Activated naive CD8-positive, alpha-beta T cell (primary cell): ENCODE data around the gene EIF3I.
A peak's percentile ranks its signal among the peaks of the same experiment; 100 is the strongest.
"Not testable (repeated sequence)": the region's sequence is repeated elsewhere in the genome, so short reads cannot be mapped to it uniquely, and the experiment has no call there.

Experiments
- H3K27ac Mint-ChIP-seq: one replicate; pipeline ENCODE4 v1.8.0; 2021; ENCODE audit warnings: mixed read lengths
- H3K27me3 Mint-ChIP-seq: one replicate; pipeline ENCODE4 v1.8.0; 2021; ENCODE audit warnings: mixed read lengths
- H3K36me3 Mint-ChIP-seq: one replicate; pipeline ENCODE4 v1.8.0; 2021; ENCODE audit warnings: mixed read lengths
- H3K4me1 Mint-ChIP-seq: one replicate; pipeline ENCODE4 v1.8.0; 2021; ENCODE audit warnings: low read depth, mixed read lengths
- H3K4me3 Mint-ChIP-seq: one replicate; pipeline ENCODE4 v1.8.0; 2021; ENCODE audit warnings: mild to moderate bottlenecking, mixed read lengths
- H3K9me3 Mint-ChIP-seq: one replicate; pipeline ENCODE4 v1.8.0; 2021; ENCODE audit warnings: low read depth, mixed read lengths

Gene EIF3I

GRCh38 chr1:32256473-32257226, 34.4 kb downstream of the EIF3I start:
- Mint-ChIP-seq H3K4me1 (peaks cover 62% of the 10 kb centered on the region), H3K4me3 (peak overlapping the region; percentile 84), H3K9me3 (no peaks in the 10 kb centered on the region), H3K27me3 (no peaks in the 10 kb centered on the region), H3K36me3 (peaks cover 7% of the 10 kb centered on the region), H3K27ac (peak overlapping the region; percentile 94)

DNA sequence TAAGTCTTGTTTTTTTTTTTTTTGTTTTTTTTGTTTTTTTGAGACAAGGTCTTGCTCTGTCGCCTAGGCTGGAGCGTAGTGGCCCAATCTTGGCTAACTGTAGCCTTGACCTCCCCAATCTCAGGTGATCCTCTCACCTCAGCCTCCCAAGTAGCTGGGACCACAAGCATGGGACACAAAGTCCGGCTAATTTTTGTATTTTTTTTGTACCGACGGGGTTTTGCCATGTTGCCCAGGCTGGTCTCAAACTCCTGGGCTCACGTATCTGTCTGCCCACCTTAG, 35.0 kb downstream of the EIF3I start:
- peak overlapping the region; percentile 84 for H3K4me3 Mint-ChIP-seq

GRCh38 chr1:32263236-32263593, 41.0 kb downstream of the EIF3I start:
- H3K27me3 Mint-ChIP-seq, H3K4me3 Mint-ChIP-seq, H3K36me3 Mint-ChIP-seq, H3K9me3 Mint-ChIP-seq: not testable (repeated sequence)
- Mint-ChIP-seq H3K4me1 (peaks cover 54% of the 10 kb centered on the region), H3K27ac (peak overlapping the region; percentile 91)

More for the DNA sequence above, 35.0 kb downstream of the EIF3I start:
- peak overlapping the region; percentile 94 for H3K27ac Mint-ChIP-seq
- H3K36me3 Mint-ChIP-seq = peaks cover 5% of the 10 kb centered on the region
- H3K4me1 Mint-ChIP-seq = peaks cover 58% of the 10 kb centered on the region
- H3K27me3 Mint-ChIP-seq = no peaks in the 10 kb centered on the region
- H3K9me3 Mint-ChIP-seq = no peaks in the 10 kb centered on the region

GRCh38 chr1:32263744-32264143, 41.5 kb downstream of the EIF3I start:
- H3K36me3 Mint-ChIP-seq = peaks cover 8% of the 10 kb centered on the region
- peak overlapping the region; percentile 67 for H3K4me3 Mint-ChIP-seq
- H3K4me1 Mint-ChIP-seq = peaks cover 53% of the 10 kb centered on the region
- peak overlapping the region; percentile 91 for H3K27ac Mint-ChIP-seq
- no peaks in the 10 kb centered on the region for H3K27me3 Mint-ChIP-seq
- H3K9me3 Mint-ChIP-seq = no peaks in the 10 kb centered on the region

GRCh38 chr1:32265846-32266245, 43.6 kb downstream of the EIF3I start:
- no peaks in the 10 kb centered on the region for H3K9me3 Mint-ChIP-seq
- H3K36me3 Mint-ChIP-seq = peaks cover 5% of the 10 kb centered on the region
- H3K4me1 Mint-ChIP-seq = peaks cover 49% of the 10 kb centered on the region
- peak overlapping the region; percentile 91 for H3K27ac Mint-ChIP-seq
- peak overlapping the region; percentile 56 for H3K4me3 Mint-ChIP-seq
- no peaks in the 10 kb centered on the region for H3K27me3 Mint-ChIP-seq

DNA sequence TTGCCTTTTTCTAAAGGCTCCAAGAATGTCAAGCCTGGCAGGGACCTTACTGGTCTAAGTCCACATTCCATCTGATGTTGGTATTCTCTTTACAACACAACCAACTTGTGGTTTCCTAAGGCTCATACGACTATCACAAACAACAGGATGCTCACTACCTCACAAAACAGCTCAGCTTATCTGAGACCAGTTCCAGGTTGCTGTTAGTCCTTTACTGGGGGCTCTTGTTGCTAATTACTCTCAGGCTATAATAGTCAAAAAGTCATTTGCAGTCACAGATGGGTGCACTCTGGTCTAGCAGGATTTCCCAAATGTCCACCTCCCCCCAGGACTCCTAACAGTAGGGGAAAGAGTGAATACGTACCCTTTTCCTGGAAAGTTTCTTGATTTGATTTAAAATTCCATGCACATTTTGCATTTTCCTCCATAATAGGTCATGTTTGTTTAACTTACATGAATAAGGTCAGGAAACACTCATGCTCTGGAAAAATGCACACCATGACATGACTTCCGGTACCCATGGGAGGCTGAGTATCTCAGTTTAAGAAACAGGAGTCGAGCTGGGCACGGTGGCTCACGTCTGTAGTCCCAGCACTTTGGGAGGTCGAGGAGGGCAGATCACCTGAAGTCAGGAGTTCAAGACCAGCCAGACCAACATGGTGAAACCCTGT, 44.8 kb downstream of the EIF3I start:
- peak overlapping the region; percentile 81 for H3K4me3 Mint-ChIP-seq
- no peaks in the 10 kb centered on the region for H3K9me3 Mint-ChIP-seq
- H3K4me1 Mint-ChIP-seq = peaks cover 61% of the 10 kb centered on the region
- no peaks in the 10 kb centered on the region for H3K27me3 Mint-ChIP-seq
- peaks cover 5% of the 10 kb centered on the region for H3K36me3 Mint-ChIP-seq
- peak overlapping the region; percentile 99 for H3K27ac Mint-ChIP-seq

DNA sequence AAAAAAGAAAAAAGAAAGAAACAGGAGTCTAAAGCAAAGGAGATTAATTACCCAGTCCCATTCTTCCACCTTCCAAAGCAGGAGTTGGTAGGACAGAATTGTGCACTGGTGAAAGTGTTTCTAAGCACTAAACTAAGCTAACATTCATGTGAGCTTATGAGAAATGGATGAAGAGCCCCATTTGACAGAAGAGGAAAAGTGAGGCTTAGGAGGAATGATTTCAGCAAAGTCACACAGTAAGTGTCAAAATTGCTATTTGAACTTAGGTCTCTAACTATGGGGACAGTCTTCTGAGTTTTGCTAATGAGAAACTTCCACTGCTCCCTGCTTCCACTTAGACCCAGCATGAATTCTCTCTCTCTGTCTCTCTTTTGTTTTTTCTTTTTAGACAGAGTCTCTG, 47.5 kb downstream of the EIF3I start:
- H3K4me1 Mint-ChIP-seq = peaks cover 68% of the 10 kb centered on the region
- no peaks in the 10 kb centered on the region for H3K9me3 Mint-ChIP-seq
- H3K36me3 Mint-ChIP-seq = peaks cover 2% of the 10 kb centered on the region
- no peak overlapping the region for H3K4me3 Mint-ChIP-seq
- H3K27ac Mint-ChIP-seq = peak overlapping the region; percentile 81
- H3K27me3 Mint-ChIP-seq = no peaks in the 10 kb centered on the region

GRCh38 chr1:32272557-32273390, 50.6 kb downstream of the EIF3I start:
- Mint-ChIP-seq H3K36me3 (no peaks in the 10 kb centered on the region), H3K4me1 (peaks cover 64% of the 10 kb centered on the region), H3K27ac (peak overlapping the region; percentile 94), H3K4me3 (peak overlapping the region; percentile 75), H3K9me3 (no peaks in the 10 kb centered on the region), H3K27me3 (no peaks in the 10 kb centered on the region)

DNA sequence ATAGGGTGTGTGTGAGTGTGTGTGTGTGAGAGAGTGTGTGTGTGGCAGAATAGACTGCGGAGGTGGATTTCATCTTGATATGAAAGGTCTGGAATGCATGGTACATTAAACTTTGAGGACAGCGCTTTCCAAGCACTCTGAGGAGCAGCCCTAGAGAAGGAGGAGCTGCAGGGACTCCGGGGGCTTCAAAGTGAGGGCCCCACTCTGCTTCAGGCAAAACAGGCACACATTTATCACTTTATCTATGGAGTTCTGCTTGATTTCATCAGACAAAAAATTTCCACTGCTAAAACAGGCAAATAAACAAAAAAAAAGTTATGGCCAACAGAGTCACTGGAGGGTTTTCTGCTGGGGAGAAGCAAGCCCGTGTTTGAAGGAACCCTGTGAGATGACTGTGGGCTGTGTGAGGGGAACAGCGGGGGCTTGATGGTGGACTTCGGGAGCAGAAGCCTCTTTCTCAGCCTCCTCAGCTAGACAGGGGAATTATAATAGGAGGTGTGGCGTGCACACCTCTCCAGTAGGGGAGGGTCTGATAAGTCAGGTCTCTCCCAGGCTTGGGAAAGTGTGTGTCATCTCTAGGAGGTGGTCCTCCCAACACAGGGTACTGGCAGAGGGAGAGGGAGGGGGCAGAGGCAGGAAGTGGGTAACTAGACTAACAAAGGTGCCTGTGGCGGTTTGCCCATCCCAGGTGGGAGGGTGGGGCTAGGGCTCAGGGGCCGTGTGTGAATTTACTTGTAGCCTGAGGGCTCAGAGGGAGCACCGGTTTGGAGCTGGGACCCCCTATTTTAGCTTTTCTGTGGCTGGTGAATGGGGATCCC, 51.4 kb downstream of the EIF3I start:
- Mint-ChIP-seq H3K27ac (peak overlapping the region; percentile 94), H3K4me1 (peaks cover 68% of the 10 kb centered on the region), H3K4me3 (peak overlapping the region; percentile 75), H3K27me3 (no peaks in the 10 kb centered on the region), H3K9me3 (no peaks in the 10 kb centered on the region), H3K36me3 (no peaks in the 10 kb centered on the region)

DNA sequence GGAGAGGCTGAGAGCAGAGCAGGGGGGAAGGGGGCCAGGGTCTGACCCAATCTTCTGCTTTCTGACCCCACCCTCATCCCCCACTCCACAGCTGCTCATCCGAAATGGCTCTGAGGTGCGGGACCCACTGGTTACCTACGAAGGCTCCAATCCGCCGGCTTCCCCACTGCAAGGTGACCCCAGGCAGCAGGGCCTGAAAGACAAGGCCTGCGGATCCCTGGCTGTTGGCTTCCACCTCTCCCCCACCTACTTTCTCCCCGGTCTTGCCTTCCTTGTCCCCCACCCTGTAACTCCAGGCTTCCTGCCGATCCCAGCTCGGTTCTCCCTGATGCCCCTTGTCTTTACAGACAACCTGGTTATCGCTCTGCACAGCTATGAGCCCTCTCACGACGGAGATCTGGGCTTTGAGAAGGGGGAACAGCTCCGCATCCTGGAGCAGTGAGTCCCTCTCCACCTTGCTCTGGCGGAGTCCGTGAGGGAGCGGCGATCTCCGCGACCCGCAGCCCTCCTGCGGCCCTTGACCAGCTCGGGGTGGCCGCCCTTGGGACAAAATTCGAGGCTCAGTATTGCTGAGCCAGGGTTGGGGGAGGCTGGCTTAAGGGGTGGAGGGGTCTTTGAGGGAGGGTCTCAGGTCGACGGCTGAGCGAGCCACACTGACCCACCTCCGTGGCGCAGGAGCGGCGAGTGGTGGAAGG, 52.6 kb downstream of the EIF3I start:
- Mint-ChIP-seq H3K9me3 (no peaks in the 10 kb centered on the region), H3K4me1 (peaks cover 71% of the 10 kb centered on the region), H3K27me3 (no peaks in the 10 kb centered on the region), H3K36me3 (no peaks in the 10 kb centered on the region), H3K4me3 (peak overlapping the region; percentile 75), H3K27ac (peak overlapping the region; percentile 94)

DNA sequence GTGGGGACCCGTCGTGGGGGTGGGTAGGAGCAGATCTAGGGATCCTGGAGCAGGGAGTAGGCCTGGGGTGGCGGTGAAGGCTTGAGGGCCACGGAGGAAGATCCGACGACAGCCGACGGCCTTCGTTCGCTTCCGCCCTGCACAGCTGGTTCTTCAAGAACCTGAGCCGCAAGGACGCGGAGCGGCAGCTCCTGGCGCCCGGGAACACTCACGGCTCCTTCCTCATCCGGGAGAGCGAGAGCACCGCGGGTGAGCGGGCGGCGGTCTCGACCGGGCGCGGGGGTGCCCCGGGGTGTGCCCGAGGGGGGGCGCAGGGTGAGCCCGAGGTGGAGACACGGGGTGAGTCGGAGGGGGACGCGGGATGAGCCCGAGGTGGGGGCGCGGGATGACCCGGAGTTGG, 53.2 kb downstream of the EIF3I start:
- H3K27ac Mint-ChIP-seq = peak overlapping the region; percentile 94

GRCh38 chr1:32276032-32276782, 54.0 kb downstream of the EIF3I start:
- H3K27ac Mint-ChIP-seq = peak overlapping the region; percentile 64
- H3K4me3 Mint-ChIP-seq = no peak overlapping the region
- H3K27me3 Mint-ChIP-seq = no peaks in the 10 kb centered on the region
- H3K36me3 Mint-ChIP-seq = no peaks in the 10 kb centered on the region
- H3K9me3 Mint-ChIP-seq = no peaks in the 10 kb centered on the region
- peaks cover 65% of the 10 kb centered on the region for H3K4me1 Mint-ChIP-seq

More for the DNA sequence above, 53.2 kb downstream of the EIF3I start:
- Mint-ChIP-seq H3K36me3 (no peaks in the 10 kb centered on the region), H3K27me3 (no peaks in the 10 kb centered on the region), H3K9me3 (no peaks in the 10 kb centered on the region), H3K4me1 (peaks cover 69% of the 10 kb centered on the region), H3K4me3 (peak overlapping the region; percentile 75)
